HFF-Myc (cell line): Measurements from ENCODE around the gene NTN5.
"Not testable (repeated sequence)": the region's sequence is repeated elsewhere in the genome, so short reads cannot be mapped to it uniquely, and the experiment has no call there.

Source experiments
- DNase-seq: peaks from one replicate; pipeline ENCODE4 v3.0.0-alpha.2; 2011; ENCODE audit warnings: low read depth; ENCODE audit errors: extremely low read depth
- H3K4me3 ChIP-seq: replicated peaks from 2 replicates; pipeline ENCODE4 v1.5.1; 2011; ENCODE audit warnings: low read depth, mild to moderate bottlenecking, control low read depth, low read length
- TF ChIP-seq, protein P1 (sequence below): IDR thresholded peaks from 2 replicates; pipeline ENCODE4 v1.5.1; 2012; ENCODE audit warnings: mild to moderate bottlenecking, low read depth, low read length, control low read depth; ENCODE audit errors: missing control alignments

Gene NTN5

DNA sequence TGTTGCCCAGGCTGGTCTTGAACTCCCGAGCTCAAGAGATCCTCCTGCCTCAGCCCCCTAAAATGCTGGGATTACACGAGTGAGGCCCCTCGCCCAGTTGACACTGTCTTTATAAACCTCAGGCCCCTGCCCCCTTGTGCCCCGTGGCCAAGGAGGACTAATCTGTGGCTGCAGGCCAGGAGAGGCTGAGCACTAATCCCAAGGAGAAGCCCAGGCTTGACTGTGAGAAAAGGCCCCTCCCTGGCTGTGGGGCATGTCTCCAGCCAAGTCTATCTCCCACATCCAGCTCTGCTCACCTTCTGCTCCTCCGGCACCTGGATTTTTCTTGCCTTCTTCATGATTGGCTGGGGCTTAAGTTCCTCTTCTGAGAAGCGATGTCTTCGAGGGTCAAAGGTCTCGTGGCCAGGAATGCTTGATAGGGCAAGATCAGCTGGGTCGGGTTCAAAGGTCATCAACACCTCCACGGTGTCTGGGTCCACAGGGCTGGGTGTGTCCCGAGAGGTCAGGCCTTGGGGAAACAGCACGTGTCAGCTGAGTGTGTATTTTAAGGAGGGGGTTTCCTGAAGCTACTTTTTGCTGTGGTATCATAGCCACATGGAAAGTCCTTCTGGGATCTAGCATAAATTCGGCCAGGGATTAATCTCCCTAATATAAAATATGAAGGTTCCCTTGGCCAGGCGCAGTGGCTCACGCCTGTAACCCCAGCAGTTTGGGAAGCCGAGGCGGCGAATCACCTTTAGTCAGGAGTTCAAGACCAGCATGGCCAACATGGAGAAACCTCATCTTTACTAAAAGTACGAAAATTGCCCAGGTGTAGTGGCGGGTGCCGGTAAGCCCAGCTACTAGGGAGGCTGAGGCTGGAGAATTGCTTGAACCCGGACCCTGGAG is 39.4 kb downstream of the NTN5 start:
- TF ChIP-seq, protein P1, sequence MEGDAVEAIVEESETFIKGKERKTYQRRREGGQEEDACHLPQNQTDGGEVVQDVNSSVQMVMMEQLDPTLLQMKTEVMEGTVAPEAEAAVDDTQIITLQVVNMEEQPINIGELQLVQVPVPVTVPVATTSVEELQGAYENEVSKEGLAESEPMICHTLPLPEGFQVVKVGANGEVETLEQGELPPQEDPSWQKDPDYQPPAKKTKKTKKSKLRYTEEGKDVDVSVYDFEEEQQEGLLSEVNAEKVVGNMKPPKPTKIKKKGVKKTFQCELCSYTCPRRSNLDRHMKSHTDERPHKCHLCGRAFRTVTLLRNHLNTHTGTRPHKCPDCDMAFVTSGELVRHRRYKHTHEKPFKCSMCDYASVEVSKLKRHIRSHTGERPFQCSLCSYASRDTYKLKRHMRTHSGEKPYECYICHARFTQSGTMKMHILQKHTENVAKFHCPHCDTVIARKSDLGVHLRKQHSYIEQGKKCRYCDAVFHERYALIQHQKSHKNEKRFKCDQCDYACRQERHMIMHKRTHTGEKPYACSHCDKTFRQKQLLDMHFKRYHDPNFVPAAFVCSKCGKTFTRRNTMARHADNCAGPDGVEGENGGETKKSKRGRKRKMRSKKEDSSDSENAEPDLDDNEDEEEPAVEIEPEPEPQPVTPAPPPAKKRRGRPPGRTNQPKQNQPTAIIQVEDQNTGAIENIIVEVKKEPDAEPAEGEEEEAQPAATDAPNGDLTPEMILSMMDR = no peak
- no peak for DNase-seq
- H3K4me3 ChIP-seq = no peak overlapping the region

DNA sequence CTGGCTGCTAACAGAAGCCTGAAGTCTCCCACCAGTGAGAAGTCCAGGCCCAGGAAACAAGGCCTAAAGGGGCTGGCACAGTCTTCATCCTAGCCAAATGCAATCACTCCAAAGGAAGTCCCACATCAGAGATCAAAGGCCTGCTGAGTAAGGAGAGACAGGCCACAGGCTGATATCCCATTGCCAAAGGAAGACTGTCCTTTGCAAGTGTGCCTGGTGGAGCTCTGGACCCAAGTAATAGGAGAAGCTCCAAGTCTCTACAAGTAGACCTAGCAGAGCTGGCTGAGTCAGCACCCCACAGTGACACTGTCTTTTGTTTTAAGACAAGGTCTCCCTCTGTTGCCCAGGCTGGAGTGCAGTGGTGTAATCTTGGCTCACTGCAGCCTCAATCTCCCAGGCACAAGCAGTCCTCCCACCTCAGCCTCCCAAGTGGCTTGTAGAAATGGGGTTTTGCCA is 40.1 kb downstream of the NTN5 start:
- TF ChIP-seq, protein P1 = no peak
- no peak for DNase-seq
- no peak overlapping the region for H3K4me3 ChIP-seq

DNA sequence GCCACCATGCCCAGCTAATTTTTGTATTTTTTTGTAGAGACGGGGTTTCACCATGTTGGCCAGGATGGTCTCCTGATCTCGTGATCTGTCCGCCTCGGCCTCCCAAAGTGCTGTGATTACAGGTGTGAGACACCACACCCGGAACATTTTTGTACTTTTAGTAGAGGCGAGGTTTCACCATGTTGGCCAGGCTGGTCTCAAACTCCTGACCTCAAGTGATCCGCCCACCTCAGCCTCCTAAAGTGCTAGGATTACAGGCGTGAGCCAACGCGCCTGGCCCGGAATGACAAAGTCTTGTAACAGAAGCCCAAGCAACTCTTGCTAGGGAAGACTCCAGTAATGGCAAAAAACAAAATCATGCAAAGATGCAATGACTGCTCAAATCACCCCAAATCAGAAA is 40.5 kb downstream of the NTN5 start:
- DNase-seq, H3K4me3 ChIP-seq: not testable (repeated sequence)

DNA sequence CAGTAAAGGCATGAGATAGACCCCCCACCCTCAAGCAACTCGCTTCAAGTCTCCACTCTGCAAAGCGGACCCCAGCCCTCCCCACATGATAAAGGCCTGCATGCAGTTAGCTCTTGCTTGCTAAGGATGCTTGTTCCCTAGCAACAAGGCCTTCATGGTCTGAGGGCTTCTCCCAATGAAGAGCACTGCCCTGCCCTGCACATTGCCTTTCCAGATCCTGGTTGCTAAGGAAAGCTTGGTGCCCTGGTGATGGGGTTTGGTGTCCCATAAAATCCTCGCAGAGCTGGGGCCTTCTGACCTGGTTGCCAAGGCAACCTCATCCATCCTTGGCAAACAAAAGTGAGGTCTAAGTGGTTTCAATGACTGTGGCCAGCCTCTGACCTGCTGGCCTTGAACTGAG is 41.6 kb downstream of the NTN5 start:
- DNase-seq = no peak
- TF ChIP-seq, protein P1 = no peak
- no peak overlapping the region for H3K4me3 ChIP-seq

DNA sequence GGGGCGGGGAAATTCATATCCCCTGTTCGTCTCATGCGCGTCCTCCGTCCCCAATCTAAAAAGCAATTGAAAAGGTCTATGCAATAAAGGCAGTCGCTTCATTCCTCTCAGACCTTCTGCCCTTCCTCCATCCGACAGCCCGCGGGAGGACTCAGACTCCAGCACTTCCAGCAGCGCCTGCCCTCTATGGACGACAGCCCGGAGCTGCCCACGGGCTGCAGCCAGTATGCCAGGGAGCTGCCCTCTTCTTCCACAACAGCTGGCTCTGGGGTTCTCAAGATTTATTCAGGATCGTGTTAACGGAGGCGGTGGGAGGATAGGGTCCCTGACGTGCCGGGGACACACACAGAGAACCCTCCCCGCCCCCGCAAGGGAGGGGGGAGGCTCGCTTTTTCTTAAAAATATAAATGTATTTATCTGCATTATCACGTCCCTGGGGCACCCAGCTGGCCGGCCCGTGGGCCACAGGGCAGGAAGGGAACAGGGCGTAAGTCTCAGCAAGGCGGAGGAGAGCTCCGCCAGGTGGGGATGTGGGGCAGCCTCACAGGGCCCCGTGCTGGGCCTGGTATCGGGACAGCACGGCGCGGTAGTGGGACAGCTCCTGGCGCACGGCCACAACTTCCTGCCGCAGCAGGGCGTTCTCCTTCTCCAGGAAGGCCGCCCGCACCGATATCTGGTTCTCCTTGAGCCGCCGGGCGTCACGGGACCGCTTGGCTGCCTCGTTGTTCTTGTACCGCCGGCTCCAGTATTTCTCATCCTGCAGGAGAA is 42.3 kb downstream of the NTN5 start:
- H3K4me3 ChIP-seq = no peak overlapping the region
- DNase-seq = no peak
- TF ChIP-seq, protein P1 = no peak

DNA sequence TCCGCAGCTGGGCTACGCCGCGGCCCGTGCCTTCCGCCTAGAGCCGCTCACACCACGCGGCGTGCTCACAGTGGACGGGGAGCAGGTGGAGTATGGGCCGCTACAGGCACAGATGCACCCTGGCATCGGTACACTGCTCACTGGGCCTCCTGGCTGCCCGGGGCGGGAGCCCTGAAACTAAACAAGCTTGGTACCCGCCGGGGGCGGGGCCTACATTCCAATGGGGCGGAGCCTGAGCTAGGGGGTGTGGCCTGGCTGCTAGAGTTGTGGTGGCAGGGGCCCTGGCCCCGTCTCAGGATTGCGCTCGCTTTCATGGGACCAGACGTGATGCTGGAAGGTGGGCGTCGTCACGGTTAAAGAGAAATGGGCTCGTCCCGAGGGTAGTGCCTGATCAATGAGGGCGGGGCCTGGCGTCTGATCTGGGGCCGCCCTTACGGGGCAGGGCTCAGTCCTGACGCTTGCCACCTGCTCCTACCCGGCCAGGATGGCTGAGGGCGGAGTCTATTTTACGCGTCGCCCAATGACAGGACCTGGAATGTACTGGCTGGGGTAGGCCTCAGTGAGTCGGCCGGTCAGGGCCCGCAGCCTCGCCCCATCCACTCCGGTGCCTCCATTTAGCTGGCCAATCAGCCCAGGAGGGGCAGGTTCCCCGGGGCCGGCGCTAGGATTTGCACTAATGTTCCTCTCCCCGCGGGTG is 43.1 kb downstream of the NTN5 start:
- no peak for DNase-seq
- H3K4me3 ChIP-seq = no peak overlapping the region
- TF ChIP-seq, protein P1 = no peak

DNA sequence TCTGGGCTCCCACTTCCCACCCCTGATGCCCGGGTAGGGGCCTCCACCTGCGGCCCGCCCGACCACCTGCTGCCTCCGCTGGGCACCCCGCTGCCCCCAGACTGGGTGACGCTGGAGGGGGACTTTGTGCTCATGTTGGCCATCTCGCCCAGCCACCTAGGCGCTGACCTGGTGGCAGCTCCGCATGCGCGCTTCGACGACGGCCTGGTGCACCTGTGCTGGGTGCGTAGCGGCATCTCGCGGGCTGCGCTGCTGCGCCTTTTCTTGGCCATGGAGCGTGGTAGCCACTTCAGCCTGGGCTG is 43.6 kb downstream of the NTN5 start:
- no peak overlapping the region for H3K4me3 ChIP-seq
- no peak for DNase-seq
- TF ChIP-seq, protein P1 = no peak
